ENCODE data around the gene NAT8.
"Not testable (repeated sequence)": the region's sequence is repeated elsewhere in the genome, so short reads cannot be mapped to it uniquely, and the experiment has no call there.

DNA sequence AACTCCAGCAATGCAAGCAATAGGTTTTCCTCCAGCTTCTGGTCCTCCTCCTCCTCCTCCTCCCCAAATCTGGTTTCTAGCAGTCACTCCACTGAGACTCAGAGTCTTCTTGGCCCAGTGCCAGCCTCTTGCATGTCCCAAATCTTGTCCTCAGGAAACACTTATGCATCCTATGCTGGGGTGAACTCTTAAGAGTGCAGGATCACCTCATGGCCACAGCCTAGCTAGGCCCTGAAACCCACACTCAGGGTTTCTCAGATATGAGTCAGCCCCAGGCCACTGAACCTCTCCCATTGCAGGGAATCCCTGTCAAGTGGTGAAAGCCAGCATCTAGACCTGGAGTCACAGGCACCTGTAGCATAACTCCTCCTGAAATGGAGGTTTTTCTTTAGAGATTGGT lies 18.2 kb downstream of the NAT8 start:
- not testable (repeated sequence) for TF ChIP-seq CTCF, POLR2A (IDR thresholded peaks at IDR 0.05)

Data from right lobe of liver (tissue), 4 donors.